Measurements from ENCODE around the gene ST6GALNAC6. TPM values are rescaled to one million over a fixed set of nuclear protein-coding genes. Genes with fewer than 3 reads are reported as not detected.
A peak's percentile ranks its signal among the peaks of the same experiment; 100 is the strongest.

Gene ST6GALNAC6
- total RNA-seq, 4 donors from 2014 or later = 50.5 to 72.9 (median 65.6) TPM

- 88 to 93% methylated on average over 38 of the region's 38 CpGs for WGBS, 2 donors
Observed at GRCh38 chr9:127944586-127945218, 45.3 kb upstream of the ST6GALNAC6 start.

GRCh38 chr9:127943731-127944144, 44.3 kb upstream of the ST6GALNAC6 start:
- 28 to 37% methylated on average over 13 of the region's 13 CpGs for WGBS, 2 donors
- peak in 1 of 3 donors; percentile 85 for TF ChIP-seq CTCF (IDR thresholded peaks at IDR 0.05)
- no peak for TF ChIP-seq POLR2A (IDR thresholded peaks at IDR 0.05)

More at GRCh38 chr9:127944586-127945218, 45.3 kb upstream of the ST6GALNAC6 start:
- no peak for DNase-seq (ENCODE audit: low spot score in 2 of 2)
- intact Hi-C loops (cut with DNase I; ENCODE audit: low total_unique reads) = loop anchor here (5.0 kb wide), 2 partner anchors 93 to 173 kb away; no protein-coding TSS in a partner anchor
- no peak for TF ChIP-seq POLR2A (IDR thresholded peaks at IDR 0.05)
- no peak for TF ChIP-seq CTCF (IDR thresholded peaks at IDR 0.05)
- no peak overlapping the region for H3K4me3 ChIP-seq (ENCODE audit: low read depth, poor library complexity, severe bottlenecking)

GRCh38 chr9:127943011-127943662, 43.7 kb upstream of the ST6GALNAC6 start:
- DNase-seq (ENCODE audit: low spot score in 2 of 2) = no peak
- WGBS, 2 donors = 81 to 85% methylated on average over 11 to 14 of the region's 14 CpGs
- intact Hi-C loops (cut with DNase I; ENCODE audit: low total_unique reads) = loop anchor here (5.0 kb wide), 1 partner anchor 94 kb away; no protein-coding TSS in a partner anchor
- TF ChIP-seq CTCF (IDR thresholded peaks at IDR 0.05) = no peak
- TF ChIP-seq POLR2A (IDR thresholded peaks at IDR 0.05) = no peak
- H3K4me3 ChIP-seq (ENCODE audit: low read depth, poor library complexity, severe bottlenecking) = no peak overlapping the region

More at GRCh38 chr9:127943731-127944144, 44.3 kb upstream of the ST6GALNAC6 start:
- no peak overlapping the region for H3K4me3 ChIP-seq (ENCODE audit: low read depth, poor library complexity, severe bottlenecking)
- peak; percentile 77 to 96 for DNase-seq (ENCODE audit: low spot score in 2 of 2)
- intact Hi-C loops (cut with DNase I; ENCODE audit: low total_unique reads) = loop anchor here (5.0 kb wide), 1 partner anchor 94 kb away; no protein-coding TSS in a partner anchor

- no peak overlapping the region for H3K4me3 ChIP-seq (ENCODE audit: low read depth, poor library complexity, severe bottlenecking)
- no peak for DNase-seq (ENCODE audit: low spot score in 2 of 2)
- TF ChIP-seq CTCF (IDR thresholded peaks at IDR 0.05) (peak in 1 of 3 donors; percentile 57), POLR2A (IDR thresholded peaks at IDR 0.05) (no peak)
- WGBS, 2 donors = 60 to 74% methylated on average over 14 to 18 of the region's 18 CpGs
- intact Hi-C loops (cut with DNase I; ENCODE audit: low total_unique reads) = loop anchor here (5.0 kb wide), 1 partner anchor 95 kb away; no protein-coding TSS in a partner anchor
Observed at GRCh38 chr9:127942216-127943010, 43.0 kb upstream of the ST6GALNAC6 start.

- 50 to 88% methylated on average over 1 to 3 of the region's 3 CpGs for WGBS, 2 donors
- no peak overlapping the region for H3K4me3 ChIP-seq (ENCODE audit: low read depth, poor library complexity, severe bottlenecking)
- intact Hi-C loops (cut with DNase I; ENCODE audit: low total_unique reads) = loop anchor here (5.0 kb wide), 1 partner anchor 95 kb away; no protein-coding TSS in a partner anchor
- TF ChIP-seq POLR2A (IDR thresholded peaks at IDR 0.05) (no peak), CTCF (IDR thresholded peaks at IDR 0.05) (no peak)
- no peak for DNase-seq (ENCODE audit: low spot score in 2 of 2)
Observed at GRCh38 chr9:127941961-127942215, 42.5 kb upstream of the ST6GALNAC6 start.

All from lower leg skin (tissue), 4 donors.